ENCODE data around the gene TAF4B. TPM values are rescaled to one million over a fixed set of nuclear protein-coding genes. Genes with fewer than 3 reads are reported as not detected.
"Not testable (repeated sequence)": the region's sequence is repeated elsewhere in the genome, so short reads cannot be mapped to it uniquely, and the experiment has no call there.

Gene TAF4B
- total RNA-seq, 1 experiment from 2014 or later: 2.4 TPM

DNA sequence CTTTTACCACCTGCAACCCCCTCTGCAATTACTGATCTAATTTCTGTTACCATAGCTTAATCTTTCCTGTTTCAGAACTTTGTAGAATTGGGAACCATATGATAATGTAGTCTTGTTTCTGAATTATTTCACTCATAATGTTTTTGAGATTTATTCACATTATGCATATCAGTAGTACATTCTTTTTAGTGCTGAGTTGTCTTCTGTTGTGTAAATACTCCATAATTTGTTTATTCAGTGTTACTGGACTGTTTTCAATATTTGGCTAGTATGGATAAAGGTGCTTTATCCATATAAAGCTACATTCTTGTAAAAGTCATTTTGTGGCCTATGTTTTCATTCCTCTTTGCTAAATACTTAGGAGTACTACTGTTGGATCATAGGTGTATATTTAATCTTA, 152.5 kb downstream of the TAF4B start:
- DNase-seq (ENCODE audit: low read depth): no peak

GRCh38 chr18:26381555-26381954, 155.3 kb downstream of the TAF4B start:
- DNase-seq (ENCODE audit: low read depth): not testable (repeated sequence)

GRCh38 chr18:26383454-26384270, 157.4 kb downstream of the TAF4B start:
- peak; percentile 63 for DNase-seq (ENCODE audit: low read depth)

GRCh38 chr18:26386002-26386401, 159.8 kb downstream of the TAF4B start:
- peak; percentile 86 for DNase-seq (ENCODE audit: low read depth)

DNA sequence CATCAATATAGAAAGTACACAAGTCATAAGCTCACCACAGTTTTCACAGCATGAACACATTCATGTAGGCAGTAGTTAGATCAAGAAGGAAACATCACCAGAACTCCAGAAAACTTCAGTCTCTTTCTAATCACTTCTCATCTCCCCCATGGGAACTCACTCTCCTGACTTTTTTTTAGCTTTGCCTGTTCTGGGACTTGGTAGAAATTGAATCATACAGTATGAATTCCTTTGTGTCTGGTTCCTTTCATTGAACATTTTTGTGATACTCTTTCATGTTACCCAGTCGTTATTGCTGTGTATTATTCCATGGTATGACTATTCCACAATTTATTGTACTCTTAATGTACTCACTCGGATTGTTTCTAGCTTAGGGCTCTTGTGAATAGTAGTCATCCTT, 160.2 kb downstream of the TAF4B start:
- peak; percentile 37 for DNase-seq (ENCODE audit: low read depth)

DNA sequence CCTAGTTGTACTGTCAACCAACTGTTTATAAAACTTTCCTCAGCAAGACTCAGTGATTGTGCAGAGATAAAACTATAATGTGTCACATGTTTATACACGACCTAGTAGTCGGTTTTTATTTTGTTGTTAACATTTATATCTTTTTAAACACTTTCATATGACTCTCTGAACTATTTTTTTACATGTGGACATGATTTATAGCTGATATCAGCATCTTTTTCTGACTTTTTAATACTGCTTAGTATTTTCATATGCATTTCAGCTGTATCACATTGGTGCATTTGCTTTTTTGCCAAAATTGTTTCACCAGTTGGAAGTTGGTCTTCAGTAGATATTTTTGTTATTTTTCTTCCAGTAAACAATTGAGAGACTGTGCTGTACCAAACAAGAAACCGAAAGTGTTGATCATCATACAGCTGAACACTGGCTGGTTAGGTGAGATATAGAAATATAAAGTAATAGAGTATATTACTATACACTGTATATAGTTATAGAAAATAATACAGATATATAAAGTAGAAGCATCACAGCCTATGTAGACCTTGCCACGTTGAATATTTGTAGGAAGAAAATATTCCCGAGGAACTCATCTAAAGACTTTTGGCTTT, 167.9 kb downstream of the TAF4B start:
- DNase-seq (ENCODE audit: low read depth): no peak

GRCh38 chr18:26397019-26397418, 170.8 kb downstream of the TAF4B start:
- DNase-seq (ENCODE audit: low read depth): no peak

DNA sequence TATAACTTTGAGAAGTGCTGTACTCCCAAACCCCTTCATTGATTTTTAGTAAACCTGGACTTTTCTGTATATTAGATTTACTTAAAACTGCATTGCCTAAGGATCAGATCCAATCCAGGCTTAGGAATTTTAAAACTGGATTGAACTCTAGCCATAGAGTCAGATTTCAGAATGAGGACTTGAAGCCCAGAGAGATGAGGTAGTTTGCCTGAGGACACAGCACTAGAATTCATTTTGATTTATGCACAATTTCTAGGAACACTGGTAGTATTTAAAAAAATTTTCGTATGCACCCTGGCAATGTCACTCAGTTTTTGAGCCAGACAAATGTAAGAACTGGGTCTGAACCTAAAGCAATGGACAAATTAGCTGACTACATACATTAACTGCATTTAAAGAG, 177.2 kb downstream of the TAF4B start:
- DNase-seq (ENCODE audit: low read depth): no peak

- peak; percentile 31 for DNase-seq (ENCODE audit: low read depth)
Measured at GRCh38 chr18:26405190-26405801, 179.1 kb downstream of the TAF4B start.

- DNase-seq (ENCODE audit: low read depth): no peak
Measured at GRCh38 chr18:26406324-26406723, 180.1 kb downstream of the TAF4B start.

GRCh38 chr18:26406854-26407517, 180.7 kb downstream of the TAF4B start:
- DNase-seq (ENCODE audit: low read depth): no peak

DNA sequence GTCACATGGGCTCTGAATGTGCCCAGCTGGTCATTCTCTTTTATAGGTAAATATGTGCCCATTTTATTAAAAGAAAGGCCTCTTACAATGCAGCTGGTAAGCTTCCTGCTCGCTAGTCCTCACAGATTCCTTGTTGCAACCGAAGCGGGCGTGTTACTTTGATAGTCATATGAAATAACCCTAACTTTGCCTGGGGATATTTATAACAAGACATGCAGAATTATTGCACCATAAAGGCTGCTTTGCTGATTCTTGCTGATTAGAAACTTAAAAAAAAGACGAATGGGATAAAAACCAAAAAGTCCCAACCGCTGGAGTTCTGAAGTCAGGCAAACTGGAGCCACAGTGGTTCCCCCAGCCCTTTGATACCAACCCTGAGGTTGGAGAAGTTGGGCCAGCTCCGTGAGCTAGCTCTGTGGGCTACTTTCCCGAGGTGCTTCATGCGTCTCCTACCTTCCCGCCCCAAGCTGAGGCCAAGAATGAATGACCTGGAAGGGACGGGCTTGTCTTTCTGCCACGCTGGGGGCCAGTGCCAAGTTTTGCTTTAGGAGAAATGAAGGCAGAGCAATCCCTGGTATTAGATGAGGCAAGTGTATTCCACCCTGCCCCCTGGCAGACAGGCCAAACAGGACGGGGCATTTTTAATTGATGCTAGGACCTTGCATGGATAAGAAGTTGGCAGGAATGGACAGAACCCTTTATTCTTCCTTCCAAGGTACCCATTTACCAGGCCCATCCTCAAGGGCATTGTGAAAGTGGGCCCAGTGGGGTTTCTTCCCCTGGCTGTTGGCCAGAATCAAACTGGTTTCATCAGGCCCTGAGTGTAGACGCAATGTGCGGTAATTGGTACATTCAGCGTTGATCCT, 181.7 kb downstream of the TAF4B start:
- no peak for DNase-seq (ENCODE audit: low read depth)

DNA sequence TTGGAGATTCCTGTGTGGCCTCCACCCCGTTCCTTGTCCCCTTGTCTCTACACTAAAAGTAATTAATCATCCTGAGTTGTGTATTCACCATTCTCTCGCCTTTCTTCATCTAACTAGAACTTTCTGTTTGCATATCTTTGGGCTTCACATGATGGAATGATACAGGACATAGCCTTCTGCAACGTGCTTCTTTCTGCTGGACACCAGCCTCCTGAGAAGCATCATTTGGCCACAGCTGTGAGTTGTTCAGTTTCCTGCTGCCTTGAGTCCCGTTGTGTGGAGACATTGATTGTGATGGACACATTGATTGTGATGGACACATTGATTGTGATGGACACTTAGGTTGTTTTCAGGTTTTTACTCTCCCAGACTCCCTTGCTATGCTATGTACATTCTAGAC, 182.8 kb downstream of the TAF4B start:
- DNase-seq (ENCODE audit: low read depth): no peak

- DNase-seq (ENCODE audit: low read depth): no peak
Measured at GRCh38 chr18:26414901-26415440, 188.7 kb downstream of the TAF4B start.

DNA sequence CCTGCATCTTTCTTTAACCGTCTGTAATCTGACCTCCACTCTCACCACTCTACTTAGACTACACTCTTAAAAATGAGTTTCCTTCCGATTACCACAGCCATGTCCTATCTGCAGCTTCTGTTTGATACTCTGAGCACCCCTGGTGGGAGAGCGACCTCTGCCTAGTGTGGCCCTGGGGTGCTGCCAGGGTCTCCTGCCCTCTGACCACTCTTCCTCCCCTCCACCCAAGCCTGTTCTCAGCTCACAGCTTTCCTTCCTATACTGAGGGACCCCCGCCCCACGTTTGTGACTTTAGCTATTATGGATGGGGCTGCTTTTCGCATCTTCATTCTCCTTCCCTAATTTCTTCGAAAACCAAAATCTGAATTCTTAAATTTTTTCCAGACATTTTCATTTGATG, 189.4 kb downstream of the TAF4B start:
- DNase-seq (ENCODE audit: low read depth): no peak

DNA sequence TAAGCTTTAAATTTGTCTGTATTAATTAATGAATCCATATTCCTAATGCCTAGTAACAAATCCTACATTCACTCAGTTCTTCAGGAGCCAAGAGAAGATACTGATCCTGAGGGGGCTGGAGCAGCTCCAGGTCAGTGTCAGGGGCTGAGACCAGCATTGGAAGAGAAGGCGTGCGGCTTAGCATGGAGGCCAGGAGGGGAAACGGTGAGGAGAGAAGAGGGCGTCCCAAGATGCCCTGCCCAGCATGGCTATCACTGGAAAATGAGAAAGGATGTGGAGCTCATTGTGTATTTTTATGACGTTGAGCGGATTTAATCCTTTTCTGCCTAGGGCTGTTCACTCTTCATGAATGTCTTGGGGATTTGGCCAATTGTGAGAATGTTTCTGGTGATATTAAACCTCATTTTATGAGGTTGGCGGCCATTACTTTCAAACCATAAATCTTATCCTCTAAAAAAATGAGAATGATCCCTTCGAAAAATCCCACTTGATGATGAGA, 190.5 kb downstream of the TAF4B start:
- DNase-seq (ENCODE audit: low read depth): no peak

GRCh38 chr18:26417190-26417589, 190.9 kb downstream of the TAF4B start:
- DNase-seq (ENCODE audit: low read depth): no peak

DNA sequence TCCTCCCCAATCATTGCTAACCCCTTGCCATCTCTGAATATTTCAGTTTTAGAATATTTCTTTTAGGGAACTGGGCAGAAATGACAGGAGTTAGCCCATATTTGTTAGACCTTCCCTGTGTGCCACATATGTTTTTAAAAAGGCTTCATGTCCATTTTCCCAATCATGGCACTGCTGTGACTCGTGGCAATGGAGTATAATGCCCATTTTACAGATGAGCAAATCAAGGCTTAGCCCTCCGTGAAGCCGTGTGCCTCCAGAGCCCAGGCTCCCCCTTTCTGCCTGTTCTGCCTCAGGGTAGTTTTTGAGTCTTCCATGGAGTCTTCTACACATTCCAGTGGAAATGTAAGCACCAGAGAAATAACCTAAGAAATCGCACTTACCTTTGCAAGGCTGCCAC, 192.0 kb downstream of the TAF4B start:
- no peak for DNase-seq (ENCODE audit: low read depth)

DNA sequence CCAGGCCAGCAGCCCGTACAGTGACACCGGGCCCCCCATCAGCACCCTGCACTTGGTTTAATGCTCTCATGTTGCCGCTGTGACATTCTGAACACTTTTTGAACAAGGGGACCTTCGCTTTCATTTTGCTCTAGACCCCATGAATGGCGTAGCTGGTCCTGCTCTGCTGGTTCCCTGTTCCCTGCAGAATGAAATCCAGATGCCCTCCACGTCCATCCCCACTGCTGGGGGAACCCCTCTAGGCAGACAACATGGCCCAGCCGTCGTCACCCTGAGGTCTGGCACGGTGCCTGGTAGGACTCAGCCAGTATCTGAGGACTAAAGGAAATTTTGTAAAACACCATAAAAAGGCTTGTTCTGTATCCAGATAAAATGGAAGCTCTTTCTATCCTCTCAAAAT, 193.5 kb downstream of the TAF4B start:
- no peak for DNase-seq (ENCODE audit: low read depth)

- no peak for DNase-seq (ENCODE audit: low read depth)
Measured at GRCh38 chr18:26421503-26421902, 195.3 kb downstream of the TAF4B start.

DNA sequence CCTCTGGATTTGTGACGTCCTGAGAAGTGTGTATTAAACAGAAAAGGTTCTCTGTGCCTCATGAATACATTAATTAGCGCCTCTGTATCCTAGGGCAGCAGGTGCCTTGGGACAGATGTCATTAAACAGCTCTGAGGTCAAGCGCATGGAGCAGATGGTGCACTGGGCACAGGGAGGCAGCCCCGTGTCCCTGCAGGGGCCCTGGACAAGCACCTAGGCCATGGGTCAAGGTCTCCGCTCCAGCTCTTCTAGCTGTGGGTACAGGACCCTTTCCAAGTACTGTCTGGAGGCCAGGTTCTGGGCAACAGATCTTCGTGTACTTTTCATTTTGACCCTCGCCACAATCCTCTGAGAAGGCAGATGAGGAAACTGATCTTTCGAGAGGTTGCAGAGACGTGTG, 195.7 kb downstream of the TAF4B start:
- no peak for DNase-seq (ENCODE audit: low read depth)
